K562 (cell line): ENCODE results near the gene MRPL38. TPM values are rescaled to one million over a fixed set of nuclear protein-coding genes. Genes with fewer than 3 reads are reported as not detected.

Experiments used
- ASH1L ChIP-seq: fragments of 450-650 bp; IDR thresholded peaks from 2 replicates; pipeline ENCODE4 v1.6.1; 2018; ENCODE audit warnings: borderline replicate concordance, mild to moderate bottlenecking, low read depth; ENCODE audit not compliant: partially characterized antibody
- ESRRB ChIP-seq: fragments of 250-450 bp; sonication (Bioruptor Pico); IDR thresholded peaks from 2 replicates; pipeline ENCODE4 v1.5.0; 2020; ENCODE audit warnings: mild to moderate bottlenecking, moderate library complexity, borderline replicate concordance
- GATAD2B ChIP-seq: fragments of 450-650 bp; IDR thresholded peaks from 2 replicates; pipeline ENCODE4 v1.6.1; 2017; ENCODE audit warnings: mild to moderate bottlenecking, borderline replicate concordance
- HDAC6 ChIP-seq: IDR thresholded peaks from 2 replicates; pipeline ENCODE4 v1.6.1; 2012; ENCODE audit warnings: low read depth, mild to moderate bottlenecking, control low read depth, inconsistent platforms, low read length, moderate library complexity
- NFXL1 ChIP-seq: fragments of 450-650 bp; formaldehyde crosslinking; IDR thresholded peaks from 2 replicates; pipeline ENCODE4 v1.4.0; 2021; ENCODE audit warnings: mild to moderate bottlenecking
- PHB ChIP-seq: fragments of 250-450 bp; sonication (Bioruptor Pico); IDR thresholded peaks from 2 replicates; pipeline ENCODE4 v1.5.0; 2021
- POLR2A ChIP-seq: fragments of 450-650 bp; conservative IDR thresholded peaks from 2 replicates; pipeline ENCODE4 v1.6.1; 2016
- PRMT5 ChIP-seq: sonication (generic); formaldehyde crosslinking; IDR thresholded peaks from 2 replicates; pipeline ENCODE4 v1.5.0; 2020; ENCODE audit warnings: missing genetic modification reagents
- SMARCE1 ChIP-seq: fragments of 450-650 bp; IDR thresholded peaks from 2 replicates; pipeline ENCODE4 v1.7.1; 2016; ENCODE audit warnings: mild to moderate bottlenecking
- SPI1 ChIP-seq: IDR thresholded peaks from 2 replicates; pipeline ENCODE4 v1.6.1; 2011; ENCODE audit warnings: low read depth, low read length, control low read depth, borderline replicate concordance
- ZNF212 ChIP-seq: fragments of 450-650 bp; formaldehyde crosslinking; IDR thresholded peaks from 2 replicates; pipeline ENCODE4 v1.4.0; 2020; ENCODE audit warnings: mild to moderate bottlenecking
- polyA plus RNA-seq, 8 experiments: library from polyadenylated mRNA; depleted of rRNA in 4 of 8; stranded (reverse) in 5 of 8; unstranded in 3 of 8; fragments of >200 nt; fragmentation: Nextera tagmentation in 2 of 8; fragmentation: Illumina TruSeq in 1 of 8; extraction: Ambion mirVana in 2 of 8; extraction: Trizol in 1 of 8; gene quantifications; 2 replicates each; pipeline versions ENCODE4 v1.2.1 to v1.2.3, GENCODE V29; 2011 to 2014; ENCODE audit warnings: inconsistent platforms in 1 of 8, missing spikeins in 1 of 8
- total RNA-seq, 7 experiments: library from RNA; depleted of rRNA in 6 of 7; stranded (reverse); fragments of >200 nt in 6 of 7; fragmentation: Illumina TruSeq in 2 of 7; extraction: Trizol in 2 of 7; gene quantifications; 2 replicates each; pipeline versions ENCODE4 v1.2.1 to v1.2.3, GENCODE V29; 2011 to 2021; ENCODE audit warnings: low replicate concordance in 1 of 7
- TF ChIP-seq, protein P1 (sequence below): IDR thresholded peaks from 2 replicates; pipeline ENCODE4 v1.6.1; 2012; ENCODE audit warnings: low read depth, low read length, improper control_type of control experiment, borderline replicate concordance
- TF ChIP-seq, protein P2 (sequence below): sonication (generic); formaldehyde crosslinking; IDR thresholded peaks from 2 replicates; pipeline ENCODE4 v1.8.0; 2022; ENCODE audit warnings: missing genetic modification reagents, mild to moderate bottlenecking, moderate library complexity, borderline replicate concordance
- TF ChIP-seq, protein P3 (sequence below): sonication (generic); formaldehyde crosslinking; IDR thresholded peaks from 2 replicates; pipeline ENCODE4 v1.8.0; 2022; ENCODE audit warnings: mild to moderate bottlenecking, missing genetic modification reagents
- TF ChIP-seq, protein P4 (sequence below): fragments of 200-800 bp; sonication (Bioruptor generic); IDR thresholded peaks from 2 replicates; pipeline ENCODE4 v1.6.1; 2017; ENCODE audit warnings: missing genetic modification characterization, missing compliant biosample characterization
- TF ChIP-seq, protein P5 (sequence below): sonication (generic); formaldehyde crosslinking; IDR thresholded peaks from 2 replicates; pipeline ENCODE4 v1.8.0; 2023; ENCODE audit warnings: mild to moderate bottlenecking, missing genetic modification reagents
- TF ChIP-seq, protein P6 (sequence below): fragments of 250-450 bp; sonication (Bioruptor Pico); IDR thresholded peaks from 2 replicates; pipeline ENCODE4 v1.5.0; 2021

The MRPL38 gene
- total and polyA plus RNA-seq, 9 of the 15 experiments (the other 6 are each of a cell fraction or from before 2014, with no cell fraction given): 4.5 to 154 (median 48.5) TPM

DNA sequence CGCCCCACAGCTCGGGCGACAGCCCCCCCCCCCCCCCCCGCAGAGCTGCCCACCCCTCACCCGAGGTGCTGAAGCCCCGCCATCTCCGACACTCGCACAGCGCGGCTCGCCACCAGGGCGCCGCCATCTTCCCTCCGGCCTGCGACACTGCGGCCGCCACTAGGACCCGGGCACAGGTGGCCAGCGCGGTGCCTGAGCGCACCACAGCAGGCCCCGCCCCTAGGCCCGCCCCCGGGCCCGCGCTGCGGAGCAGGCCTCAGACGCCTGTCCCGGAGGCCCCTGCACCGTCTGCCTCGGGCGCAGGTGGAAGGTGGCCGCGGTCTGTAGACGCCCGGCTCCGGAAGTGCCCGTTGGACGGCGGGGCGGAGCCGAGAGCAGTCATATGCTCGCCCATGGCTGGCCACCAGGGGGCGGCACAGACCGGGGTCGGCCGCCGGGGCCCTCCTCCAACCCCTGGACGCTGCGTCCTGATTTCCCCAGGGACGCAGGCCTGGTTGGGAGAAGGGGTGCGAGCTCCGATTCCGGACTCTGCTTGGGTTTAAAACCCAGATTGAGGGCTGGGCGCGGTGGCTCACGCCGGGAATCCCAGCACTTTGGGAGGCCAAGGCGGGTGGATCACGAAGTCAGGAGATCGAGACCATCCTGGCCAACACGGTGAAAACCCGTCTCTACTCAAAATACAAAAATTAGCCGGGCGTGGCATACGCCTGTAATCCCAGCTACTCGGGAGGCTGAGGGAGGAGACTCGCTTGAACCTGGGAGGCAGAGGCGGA is at the start of gene MRPL38 (continued):
- TF ChIP-seq PHB (CRISPR knock-in tag): no peak
- no peak for TF ChIP-seq SPI1
- TF ChIP-seq, protein P1, sequence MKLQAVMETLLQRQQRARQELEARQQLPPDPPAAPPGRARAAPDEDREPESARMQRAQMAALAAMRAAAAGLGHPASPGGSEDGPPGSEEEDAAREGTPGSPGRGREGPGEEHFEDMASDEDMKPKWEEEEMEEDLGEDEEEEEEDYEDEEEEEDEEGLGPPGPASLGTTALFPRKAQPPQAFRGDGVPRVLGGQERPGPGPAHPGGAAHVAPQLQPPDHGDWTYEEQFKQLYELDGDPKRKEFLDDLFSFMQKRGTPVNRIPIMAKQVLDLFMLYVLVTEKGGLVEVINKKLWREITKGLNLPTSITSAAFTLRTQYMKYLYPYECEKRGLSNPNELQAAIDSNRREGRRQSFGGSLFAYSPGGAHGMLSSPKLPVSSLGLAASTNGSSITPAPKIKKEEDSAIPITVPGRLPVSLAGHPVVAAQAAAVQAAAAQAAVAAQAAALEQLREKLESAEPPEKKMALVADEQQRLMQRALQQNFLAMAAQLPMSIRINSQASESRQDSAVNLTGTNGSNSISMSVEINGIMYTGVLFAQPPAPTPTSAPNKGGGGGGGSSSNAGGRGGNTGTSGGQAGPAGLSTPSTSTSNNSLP: no peak
- TF ChIP-seq, protein P2, sequence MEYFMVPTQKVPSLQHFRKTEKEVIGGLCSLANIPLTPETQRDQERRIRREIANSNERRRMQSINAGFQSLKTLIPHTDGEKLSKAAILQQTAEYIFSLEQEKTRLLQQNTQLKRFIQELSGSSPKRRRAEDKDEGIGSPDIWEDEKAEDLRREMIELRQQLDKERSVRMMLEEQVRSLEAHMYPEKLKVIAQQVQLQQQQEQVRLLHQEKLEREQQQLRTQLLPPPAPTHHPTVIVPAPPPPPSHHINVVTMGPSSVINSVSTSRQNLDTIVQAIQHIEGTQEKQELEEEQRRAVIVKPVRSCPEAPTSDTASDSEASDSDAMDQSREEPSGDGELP (CRISPR knock-in tag): peak; percentile 97
- peak; percentile 75; the same call in 1 of the 2 replicates for TF ChIP-seq GATAD2B
- TF ChIP-seq PRMT5 (CRISPR knock-in tag): no peak
- TF ChIP-seq ZNF212: no peak
- TF ChIP-seq SMARCE1: no peak
- TF ChIP-seq, protein P3, sequence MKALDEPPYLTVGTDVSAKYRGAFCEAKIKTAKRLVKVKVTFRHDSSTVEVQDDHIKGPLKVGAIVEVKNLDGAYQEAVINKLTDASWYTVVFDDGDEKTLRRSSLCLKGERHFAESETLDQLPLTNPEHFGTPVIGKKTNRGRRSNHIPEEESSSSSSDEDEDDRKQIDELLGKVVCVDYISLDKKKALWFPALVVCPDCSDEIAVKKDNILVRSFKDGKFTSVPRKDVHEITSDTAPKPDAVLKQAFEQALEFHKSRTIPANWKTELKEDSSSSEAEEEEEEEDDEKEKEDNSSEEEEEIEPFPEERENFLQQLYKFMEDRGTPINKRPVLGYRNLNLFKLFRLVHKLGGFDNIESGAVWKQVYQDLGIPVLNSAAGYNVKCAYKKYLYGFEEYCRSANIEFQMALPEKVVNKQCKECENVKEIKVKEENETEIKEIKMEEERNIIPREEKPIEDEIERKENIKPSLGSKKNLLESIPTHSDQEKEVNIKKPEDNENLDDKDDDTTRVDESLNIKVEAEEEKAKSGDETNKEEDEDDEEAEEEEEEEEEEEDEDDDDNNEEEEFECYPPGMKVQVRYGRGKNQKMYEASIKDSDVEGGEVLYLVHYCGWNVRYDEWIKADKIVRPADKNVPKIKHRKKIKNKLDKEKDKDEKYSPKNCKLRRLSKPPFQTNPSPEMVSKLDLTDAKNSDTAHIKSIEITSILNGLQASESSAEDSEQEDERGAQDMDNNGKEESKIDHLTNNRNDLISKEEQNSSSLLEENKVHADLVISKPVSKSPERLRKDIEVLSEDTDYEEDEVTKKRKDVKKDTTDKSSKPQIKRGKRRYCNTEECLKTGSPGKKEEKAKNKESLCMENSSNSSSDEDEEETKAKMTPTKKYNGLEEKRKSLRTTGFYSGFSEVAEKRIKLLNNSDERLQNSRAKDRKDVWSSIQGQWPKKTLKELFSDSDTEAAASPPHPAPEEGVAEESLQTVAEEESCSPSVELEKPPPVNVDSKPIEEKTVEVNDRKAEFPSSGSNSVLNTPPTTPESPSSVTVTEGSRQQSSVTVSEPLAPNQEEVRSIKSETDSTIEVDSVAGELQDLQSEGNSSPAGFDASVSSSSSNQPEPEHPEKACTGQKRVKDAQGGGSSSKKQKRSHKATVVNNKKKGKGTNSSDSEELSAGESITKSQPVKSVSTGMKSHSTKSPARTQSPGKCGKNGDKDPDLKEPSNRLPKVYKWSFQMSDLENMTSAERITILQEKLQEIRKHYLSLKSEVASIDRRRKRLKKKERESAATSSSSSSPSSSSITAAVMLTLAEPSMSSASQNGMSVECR (CRISPR knock-in tag): no peak; the same call in 1 of the 2 replicates
- TF ChIP-seq HDAC6: no peak
- TF ChIP-seq NFXL1 (CRISPR knock-in tag): no peak
- TF ChIP-seq ASH1L: no peak
- TF ChIP-seq, protein P4, sequence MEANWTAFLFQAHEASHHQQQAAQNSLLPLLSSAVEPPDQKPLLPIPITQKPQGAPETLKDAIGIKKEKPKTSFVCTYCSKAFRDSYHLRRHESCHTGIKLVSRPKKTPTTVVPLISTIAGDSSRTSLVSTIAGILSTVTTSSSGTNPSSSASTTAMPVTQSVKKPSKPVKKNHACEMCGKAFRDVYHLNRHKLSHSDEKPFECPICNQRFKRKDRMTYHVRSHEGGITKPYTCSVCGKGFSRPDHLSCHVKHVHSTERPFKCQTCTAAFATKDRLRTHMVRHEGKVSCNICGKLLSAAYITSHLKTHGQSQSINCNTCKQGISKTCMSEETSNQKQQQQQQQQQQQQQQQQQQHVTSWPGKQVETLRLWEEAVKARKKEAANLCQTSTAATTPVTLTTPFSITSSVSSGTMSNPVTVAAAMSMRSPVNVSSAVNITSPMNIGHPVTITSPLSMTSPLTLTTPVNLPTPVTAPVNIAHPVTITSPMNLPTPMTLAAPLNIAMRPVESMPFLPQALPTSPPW: peak; percentile 62; the same call in 1 of the 2 replicates
- TF ChIP-seq, protein P5, sequence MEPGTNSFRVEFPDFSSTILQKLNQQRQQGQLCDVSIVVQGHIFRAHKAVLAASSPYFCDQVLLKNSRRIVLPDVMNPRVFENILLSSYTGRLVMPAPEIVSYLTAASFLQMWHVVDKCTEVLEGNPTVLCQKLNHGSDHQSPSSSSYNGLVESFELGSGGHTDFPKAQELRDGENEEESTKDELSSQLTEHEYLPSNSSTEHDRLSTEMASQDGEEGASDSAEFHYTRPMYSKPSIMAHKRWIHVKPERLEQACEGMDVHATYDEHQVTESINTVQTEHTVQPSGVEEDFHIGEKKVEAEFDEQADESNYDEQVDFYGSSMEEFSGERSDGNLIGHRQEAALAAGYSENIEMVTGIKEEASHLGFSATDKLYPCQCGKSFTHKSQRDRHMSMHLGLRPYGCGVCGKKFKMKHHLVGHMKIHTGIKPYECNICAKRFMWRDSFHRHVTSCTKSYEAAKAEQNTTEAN: no peak
- TF ChIP-seq, protein P6, sequence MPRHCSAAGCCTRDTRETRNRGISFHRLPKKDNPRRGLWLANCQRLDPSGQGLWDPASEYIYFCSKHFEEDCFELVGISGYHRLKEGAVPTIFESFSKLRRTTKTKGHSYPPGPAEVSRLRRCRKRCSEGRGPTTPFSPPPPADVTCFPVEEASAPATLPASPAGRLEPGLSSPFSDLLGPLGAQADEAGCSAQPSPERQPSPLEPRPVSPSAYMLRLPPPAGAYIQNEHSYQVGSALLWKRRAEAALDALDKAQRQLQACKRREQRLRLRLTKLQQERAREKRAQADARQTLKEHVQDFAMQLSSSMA (CRISPR knock-in tag): 0 out of 2 replicates have a peak, but pooled peaks have one; percentile 46
- peak; percentile 67; the same call in 1 of the 2 replicates for TF ChIP-seq POLR2A
- TF ChIP-seq ESRRB (CRISPR knock-in tag): no peak
